Gastrocnemius medialis (tissue), 4 donors: ENCODE results near the gene RAB10.

Experiments
- CTCF ChIP-seq, 5 experiments: fragments of 450-650 bp in 3 of 5; fragments of 200-600 bp in 2 of 5; sonication (generic) in 2 of 5; IDR thresholded peaks in 4 of 5; conservative IDR thresholded peaks in 1 of 5; 1 replicate in 4 of 5; 2 replicates in 1 of 5; pipeline ENCODE4 v1.5.1; 2016 to 2019; ENCODE audit warnings: antibody characterized with exemption in 5 of 5, mild to moderate bottlenecking in 3 of 5, moderate library complexity in 3 of 5
- POLR2A ChIP-seq, 2 donors: fragments of 450-650 bp; IDR thresholded peaks; one replicate each; pipeline ENCODE4 v1.6.1; 2017; ENCODE audit warnings: antibody characterized with exemption in 2 of 2, mild to moderate bottlenecking in 2 of 2, moderate library complexity in 2 of 2

DNA sequence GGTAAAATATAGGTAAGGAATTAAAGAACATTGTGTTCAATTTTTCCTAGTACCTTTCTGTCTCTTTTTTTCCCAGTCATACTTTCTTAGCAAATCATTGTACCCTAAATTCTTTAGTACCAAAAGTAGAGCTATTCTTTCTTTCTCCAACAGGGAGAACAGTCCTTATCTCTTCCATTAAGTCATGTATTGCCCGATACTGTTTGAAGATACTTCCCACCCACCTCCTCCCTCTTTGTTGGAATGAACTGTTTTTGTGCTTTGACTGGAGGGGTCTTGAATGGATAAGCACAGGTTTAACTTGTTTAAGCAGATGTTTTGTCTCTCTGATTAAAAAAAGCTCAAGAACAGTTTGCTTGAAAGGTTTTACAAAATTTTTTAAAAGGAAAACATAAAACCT is 41.3 kb downstream of the RAB10 start:
- TF ChIP-seq CTCF (IDR thresholded peaks at IDR 0.05 in 4 of 5, conservative IDR thresholded peaks at IDR 0.05 in 1 of 5) (no peak), POLR2A (IDR thresholded peaks at IDR 0.05) (no peak)
